Measurements from ENCODE around the gene CCDC191.

DNA sequence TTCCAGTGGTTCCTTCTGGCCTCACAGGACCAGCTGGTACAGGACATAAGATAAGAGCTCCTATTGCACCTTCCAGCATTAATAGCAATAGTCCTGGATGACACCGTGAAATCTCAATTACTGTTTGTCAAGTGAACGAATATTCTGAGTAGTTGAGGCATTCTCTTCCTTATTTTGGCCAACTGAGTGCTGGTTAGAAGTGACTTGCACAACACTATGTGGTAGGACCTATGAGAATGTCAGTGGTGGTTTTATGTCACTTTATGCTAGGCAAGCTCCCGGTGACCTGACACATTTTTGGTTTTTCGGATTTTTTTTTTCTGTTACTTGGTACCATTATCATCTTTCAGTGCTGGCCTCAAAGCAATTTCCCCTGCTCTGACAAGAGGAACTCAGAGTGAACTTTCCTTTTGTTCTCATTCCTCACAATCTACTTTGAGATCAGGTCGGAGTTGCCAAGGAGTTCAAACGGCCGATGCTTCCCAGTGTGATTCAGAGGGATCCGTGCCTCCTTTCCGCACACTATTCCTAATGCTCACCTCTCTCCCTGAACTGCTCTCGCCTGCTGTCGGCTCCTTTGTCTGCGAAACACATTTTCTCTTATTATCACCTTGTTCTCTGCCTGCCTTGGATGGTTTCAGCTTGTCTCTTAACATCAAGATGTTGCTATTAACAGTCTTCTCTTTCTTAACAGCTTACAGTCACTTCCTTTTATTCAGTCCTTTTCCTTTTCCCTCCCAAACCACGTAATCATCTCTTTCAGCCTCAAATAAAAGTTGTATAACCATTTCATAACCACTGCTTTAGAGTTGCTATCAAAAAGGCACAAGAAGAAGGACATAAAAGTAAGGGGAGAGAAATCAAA lies 36.1 kb upstream of the CCDC191 start:
- no peak for TF ChIP-seq CTCF (IDR thresholded peaks at IDR 0.05)
- TF ChIP-seq POLR2A (IDR thresholded peaks at IDR 0.05), result no peak
